ENCODE measurements around the gene PNMA6E. TPM values are rescaled to one million over a fixed set of nuclear protein-coding genes. Genes with fewer than 3 reads are reported as not detected.

Gene PNMA6E
- total and polyA plus RNA-seq, 11 donors = not detected

DNA sequence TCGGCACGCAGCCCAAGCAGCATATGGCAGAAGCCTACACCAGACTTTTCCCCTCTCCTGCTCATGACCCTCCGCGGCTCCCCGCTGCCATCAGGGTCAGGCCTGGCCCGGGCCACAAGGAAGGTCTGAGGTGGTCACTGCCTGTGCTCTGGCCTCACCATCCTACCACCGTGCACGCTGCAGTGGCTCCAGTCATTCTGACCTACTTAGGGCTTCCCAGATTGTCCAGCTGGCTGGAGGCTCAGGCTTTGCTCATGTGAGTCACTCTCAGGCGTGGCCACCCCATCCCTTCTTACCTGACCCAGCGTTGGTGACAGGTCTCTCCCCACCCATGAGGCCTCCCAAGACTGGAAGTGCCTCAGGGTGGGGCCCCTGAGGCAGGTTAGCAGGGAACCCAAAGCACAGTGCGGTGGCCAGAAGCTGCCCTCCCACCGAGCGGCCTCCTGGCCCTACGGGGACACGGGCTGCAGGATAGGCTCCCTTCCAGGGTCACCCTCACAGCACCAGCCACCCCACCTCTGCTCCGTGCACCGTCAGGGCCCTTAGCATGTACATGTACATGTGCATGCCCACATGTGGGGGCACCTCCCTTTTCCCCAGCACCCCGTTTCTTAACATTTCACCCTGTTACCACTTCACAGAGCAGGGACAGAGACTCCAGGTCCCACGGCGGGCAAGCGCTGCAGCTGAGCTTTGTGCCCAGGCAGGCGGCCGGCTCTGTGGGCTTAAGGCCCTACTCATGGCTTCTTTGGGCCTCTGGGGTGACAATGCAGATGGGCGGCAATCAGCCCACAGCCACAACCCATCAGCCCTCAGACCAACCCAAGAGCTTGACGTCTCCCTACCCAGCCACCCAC lies 42.6 kb upstream of the PNMA6E start:
- Histone ChIP-seq H3K9me3 (no peaks in the 10 kb centered on the region), H3K27me3 (no peaks in the 10 kb centered on the region), H3K4me1 (no peaks in the 10 kb centered on the region), H3K4me3 (no peak overlapping the region), H3K27ac (no peak overlapping the region), H3K36me3 (peaks cover 0 to 3% (median 0%) of the 10 kb centered on the region in 9 donors)
- 81 to 89% (median 88%) methylated on average over 20 to 25 of the region's 25 CpGs for WGBS, 4 donors
- ATAC-seq = peak in 2 of 4 donors; percentile 9 to 35
- intact Hi-C loops (cut with DNase I) = loop anchor here in 1 of 10 donors (10.0 kb wide), 1 partner anchor 409 kb away; no protein-coding TSS in a partner anchor
- TF ChIP-seq, protein P1, sequence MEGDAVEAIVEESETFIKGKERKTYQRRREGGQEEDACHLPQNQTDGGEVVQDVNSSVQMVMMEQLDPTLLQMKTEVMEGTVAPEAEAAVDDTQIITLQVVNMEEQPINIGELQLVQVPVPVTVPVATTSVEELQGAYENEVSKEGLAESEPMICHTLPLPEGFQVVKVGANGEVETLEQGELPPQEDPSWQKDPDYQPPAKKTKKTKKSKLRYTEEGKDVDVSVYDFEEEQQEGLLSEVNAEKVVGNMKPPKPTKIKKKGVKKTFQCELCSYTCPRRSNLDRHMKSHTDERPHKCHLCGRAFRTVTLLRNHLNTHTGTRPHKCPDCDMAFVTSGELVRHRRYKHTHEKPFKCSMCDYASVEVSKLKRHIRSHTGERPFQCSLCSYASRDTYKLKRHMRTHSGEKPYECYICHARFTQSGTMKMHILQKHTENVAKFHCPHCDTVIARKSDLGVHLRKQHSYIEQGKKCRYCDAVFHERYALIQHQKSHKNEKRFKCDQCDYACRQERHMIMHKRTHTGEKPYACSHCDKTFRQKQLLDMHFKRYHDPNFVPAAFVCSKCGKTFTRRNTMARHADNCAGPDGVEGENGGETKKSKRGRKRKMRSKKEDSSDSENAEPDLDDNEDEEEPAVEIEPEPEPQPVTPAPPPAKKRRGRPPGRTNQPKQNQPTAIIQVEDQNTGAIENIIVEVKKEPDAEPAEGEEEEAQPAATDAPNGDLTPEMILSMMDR (IDR thresholded peaks at IDR 0.05) = no peak
- no peak for TF ChIP-seq POLR2A (IDR thresholded peaks at IDR 0.05)
- no peak for DNase-seq

DNA sequence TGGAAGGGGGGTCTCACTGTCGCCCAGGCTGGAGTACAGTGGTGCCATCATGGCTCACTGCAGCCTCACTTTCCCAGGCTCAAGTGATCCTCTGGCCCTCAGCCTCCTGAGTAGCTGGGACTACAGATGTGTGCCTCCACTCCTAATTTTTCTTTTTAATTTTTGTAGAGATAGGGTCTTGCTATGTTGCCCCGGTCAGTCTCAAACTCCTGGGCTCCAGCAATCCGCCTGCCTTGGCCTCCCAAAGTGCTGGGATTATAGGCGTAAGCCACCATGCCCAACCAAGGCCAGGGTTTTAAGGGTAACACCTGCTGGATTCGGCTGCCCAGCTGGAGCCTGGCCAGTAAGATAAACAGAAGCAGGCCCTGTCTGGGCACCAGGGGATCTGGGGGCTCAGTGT lies 41.3 kb upstream of the PNMA6E start:
- no peak for TF ChIP-seq POLR2A (IDR thresholded peaks at IDR 0.05)
- TF ChIP-seq, protein P1 (IDR thresholded peaks at IDR 0.05) = no peak
- no peak for DNase-seq
- Histone ChIP-seq H3K4me3 (no peak overlapping the region), H3K4me1 (no peaks in the 10 kb centered on the region), H3K27ac (no peak overlapping the region), H3K36me3 (peaks cover 0 to under 1% (median 0%) of the 10 kb centered on the region in 9 donors), H3K9me3 (no peaks in the 10 kb centered on the region), H3K27me3 (peaks cover 0 to 4% (median 0%) of the 10 kb centered on the region in 9 donors)
- intact Hi-C loops (cut with DNase I) = loop anchor here in 1 of 10 donors (10.0 kb wide), 1 partner anchor 408 kb away; no protein-coding TSS in a partner anchor
- no peak for ATAC-seq
- WGBS, 4 donors = 81 to 89% (median 85%) methylated on average over 5 of the region's 5 CpGs

DNA sequence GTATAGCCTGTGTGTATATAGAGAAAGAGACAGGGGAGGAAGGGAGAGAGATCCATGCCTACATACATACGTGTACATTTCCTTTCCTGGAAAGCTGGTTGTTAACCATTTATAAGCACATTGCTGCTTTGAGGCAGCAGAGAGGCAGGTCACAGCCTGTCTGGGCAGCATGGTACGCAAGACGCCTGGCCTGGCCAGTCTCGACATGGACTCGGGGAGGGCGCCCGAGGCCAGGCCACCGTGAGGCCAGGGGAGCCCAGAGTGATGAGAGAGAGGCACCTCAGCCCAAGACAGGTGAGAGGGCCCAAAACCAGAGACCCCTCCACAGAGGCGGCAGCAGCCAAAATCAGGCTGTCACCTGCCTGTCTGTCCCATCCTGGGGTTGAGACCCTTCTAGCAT lies 40.8 kb upstream of the PNMA6E start:
- no peak for TF ChIP-seq POLR2A (IDR thresholded peaks at IDR 0.05)
- TF ChIP-seq, protein P1 (IDR thresholded peaks at IDR 0.05) = no peak
- no peaks in the 10 kb centered on the region for H3K36me3 ChIP-seq
- intact Hi-C loops (cut with DNase I) = loop anchor here in 1 of 10 donors (10.0 kb wide), 1 partner anchor 407 kb away; no protein-coding TSS in a partner anchor
- ATAC-seq (no peak), DNase-seq (no peak)
- H3K27me3 ChIP-seq = peaks cover 0 to 9% (median 0%) of the 10 kb centered on the region in 9 donors
- no peaks in the 10 kb centered on the region for H3K4me1 ChIP-seq
- 80 to 92% (median 81%) methylated on average over 8 to 9 of the region's 9 CpGs for WGBS, 4 donors
- H3K4me3 ChIP-seq = no peak overlapping the region
- H3K9me3 ChIP-seq = no peaks in the 10 kb centered on the region
- H3K27ac ChIP-seq = no peak overlapping the region

DNA sequence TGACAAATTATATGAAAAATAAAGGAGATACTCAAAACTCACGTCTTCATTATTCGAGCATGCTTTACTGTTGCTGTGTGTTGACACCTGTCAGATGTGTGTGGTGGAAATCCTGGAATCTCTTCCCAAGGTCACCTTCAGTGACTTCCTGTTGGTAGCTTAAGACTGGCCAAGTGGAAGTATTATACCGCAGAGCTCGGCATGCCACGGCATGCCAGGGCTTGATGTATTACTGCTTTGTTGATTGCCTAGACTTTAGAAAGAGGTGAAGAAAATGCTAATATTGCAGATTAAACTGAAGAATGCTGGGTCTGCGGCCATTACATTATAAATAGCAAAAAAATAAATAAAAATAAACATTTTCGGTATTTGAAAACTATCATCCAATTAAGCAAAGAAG lies 40.1 kb upstream of the PNMA6E start:
- DNase-seq (no peak), ATAC-seq (no peak)
- intact Hi-C loops (cut with DNase I) = loop anchor here in 1 of 10 donors (10.0 kb wide), 1 partner anchor 406 kb away; no protein-coding TSS in a partner anchor
- Histone ChIP-seq H3K36me3 (no peaks in the 10 kb centered on the region), H3K27me3 (peaks cover 0 to 14% (median 0%) of the 10 kb centered on the region in 9 donors), H3K27ac (no peak overlapping the region), H3K9me3 (no peaks in the 10 kb centered on the region), H3K4me3 (no peak overlapping the region), H3K4me1 (no peaks in the 10 kb centered on the region)
- WGBS, 4 donors = 58 to 76% (median 64%) methylated on average over 7 of the region's 7 CpGs
- TF ChIP-seq POLR2A (IDR thresholded peaks at IDR 0.05) = no peak
- TF ChIP-seq, protein P1 (IDR thresholded peaks at IDR 0.05) = no peak
